SIG-M5 treated with dmso at 0.1 percent for 504 hours (cell line): Measurements from ENCODE around the gene ARHGAP31.

Experiments used
- DNase-seq: peaks from one replicate; lab custom pipeline; 2025; ENCODE audit not compliant: unreplicated experiment; lab: John Stamatoyannopoulos, UW

ARHGAP31 gene

GRCh38 chr3:119428538-119428937, 134.4 kb downstream of the ARHGAP31 start:
- no peak for DNase-seq

GRCh38 chr3:119433613-119434325, 139.6 kb downstream of the ARHGAP31 start:
- no peak for DNase-seq

GRCh38 chr3:119434703-119435102, 140.5 kb downstream of the ARHGAP31 start:
- DNase-seq = no peak

- no peak for DNase-seq
These were observed 142.8 kb downstream of the ARHGAP31 start for GRCh38 chr3:119436977-119437376.

GRCh38 chr3:119437691-119438258, 143.6 kb downstream of the ARHGAP31 start:
- no peak for DNase-seq

- no peak for DNase-seq
These were observed 149.0 kb downstream of the ARHGAP31 start for GRCh38 chr3:119443179-119443578.

- no peak for DNase-seq
These were observed 150.4 kb downstream of the ARHGAP31 start for GRCh38 chr3:119444590-119444989.

- DNase-seq = no peak
These were observed 159.6 kb downstream of the ARHGAP31 start for GRCh38 chr3:119453822-119454221.

GRCh38 chr3:119456469-119456868, 162.3 kb downstream of the ARHGAP31 start:
- no peak for DNase-seq

GRCh38 chr3:119457246-119457645, 163.1 kb downstream of the ARHGAP31 start:
- DNase-seq = peak; percentile 69

GRCh38 chr3:119463171-119464169, 169.3 kb downstream of the ARHGAP31 start, which contains the start of gene TMEM39A:
Gene TMEM39A (minus strand): TSS chr3:119463615. CDS start chr3:119462074, 1,541 bp downstream.
- DNase-seq = peak; percentile 99

- peak; percentile 51 for DNase-seq
These were observed 173.9 kb downstream of the ARHGAP31 start for GRCh38 chr3:119468041-119468440.

- DNase-seq = no peak
These were observed 175.4 kb downstream of the ARHGAP31 start for GRCh38 chr3:119469418-119470189.
